Coronary artery (tissue), 2 donors: ENCODE data around the gene ARHGAP24.

Experiments
- DNase-seq: peaks from one replicate; pipeline ENCODE4 v3.0.0-alpha.2; 2017; ENCODE audit warnings: low spot score
- H3K27ac ChIP-seq, 2 donors: fragments of 200-600 bp; sonication (generic); one replicate each; pipeline ENCODE4 v1.5.1; 2016 to 2019
- H3K4me3 ChIP-seq: fragments of 200-600 bp; sonication (generic); 2 replicates; pipeline ENCODE4 v1.5.1; 2016; ENCODE audit warnings: mild to moderate bottlenecking, moderate library complexity
- CTCF ChIP-seq: fragments of 200-600 bp; sonication (generic); IDR thresholded peaks from one replicate; pipeline ENCODE4 v1.5.1; 2019; ENCODE audit warnings: antibody characterized with exemption

Gene ARHGAP24

GRCh38 chr4:85734424-85734831, 259.5 kb downstream of the ARHGAP24 start:
- H3K4me3 ChIP-seq: no peak overlapping the region
- no peak overlapping the region for H3K27ac ChIP-seq

GRCh38 chr4:85736571-85736970, 261.6 kb downstream of the ARHGAP24 start:
- no peak for DNase-seq
- TF ChIP-seq CTCF: no peak
- Histone ChIP-seq H3K4me3 (no peak overlapping the region), H3K27ac (no peak overlapping the region)

More at GRCh38 chr4:85734424-85734831, 259.5 kb downstream of the ARHGAP24 start:
- no peak for TF ChIP-seq CTCF
- no peak for DNase-seq

- TF ChIP-seq CTCF: no peak
- Histone ChIP-seq H3K4me3 (no peak overlapping the region), H3K27ac (no peak overlapping the region)
- no peak for DNase-seq
Observed at GRCh38 chr4:85737254-85737653, 262.3 kb downstream of the ARHGAP24 start.

GRCh38 chr4:85738721-85739120, 263.8 kb downstream of the ARHGAP24 start:
- Histone ChIP-seq H3K27ac (no peak overlapping the region), H3K4me3 (no peak overlapping the region)
- no peak for DNase-seq
- TF ChIP-seq CTCF: no peak

- no peak for TF ChIP-seq CTCF
- Histone ChIP-seq H3K4me3 (no peak overlapping the region), H3K27ac (no peak overlapping the region)
- DNase-seq: no peak
Observed at GRCh38 chr4:85740431-85740861, 265.5 kb downstream of the ARHGAP24 start.

- no peak for TF ChIP-seq CTCF
- no peak overlapping the region for H3K4me3 ChIP-seq
- DNase-seq: no peak
- H3K27ac ChIP-seq: peak overlapping the region in 1 of 2 donors; percentile 28
Observed at GRCh38 chr4:85741381-85741780, 266.4 kb downstream of the ARHGAP24 start.

- TF ChIP-seq CTCF: no peak
- DNase-seq: no peak
- H3K4me3 ChIP-seq: no peak overlapping the region
- H3K27ac ChIP-seq: peak overlapping the region in 1 of 2 donors; percentile 28
Observed at GRCh38 chr4:85741921-85742591, 267.1 kb downstream of the ARHGAP24 start.
